GM10248 (cell line): ENCODE results near the gene KRT9.

ENCODE experiments used
- CTCF ChIA-PET: fragments of 300-600 bp; sonication (Branson Sonifier 250); formaldehyde crosslinking; extraction: SDS; loops from one replicate; lab custom pipeline; 2021; ENCODE audit warnings: antibody characterized with exemption; lab: Yijun Ruan, JAX
- POLR2A ChIA-PET: fragments of 350-650 bp; sonication (Branson Sonifier 250); formaldehyde crosslinking; extraction: SDS; loops from one replicate; lab custom pipeline; 2020; ENCODE audit warnings: antibody characterized with exemption; lab: Yijun Ruan, JAX
- DNase-seq: peaks from one replicate; pipeline ENCODE4 v3.0.0; 2012; ENCODE audit errors: extremely low spot score
- TF ChIP-seq, protein P1 (sequence below): IDR thresholded peaks from 2 replicates; pipeline ENCODE4 v1.5.1; 2012; ENCODE audit warnings: mild to moderate bottlenecking, low read depth; ENCODE audit errors: extremely low read depth, missing control alignments, control extremely low read depth

Gene KRT9

DNA sequence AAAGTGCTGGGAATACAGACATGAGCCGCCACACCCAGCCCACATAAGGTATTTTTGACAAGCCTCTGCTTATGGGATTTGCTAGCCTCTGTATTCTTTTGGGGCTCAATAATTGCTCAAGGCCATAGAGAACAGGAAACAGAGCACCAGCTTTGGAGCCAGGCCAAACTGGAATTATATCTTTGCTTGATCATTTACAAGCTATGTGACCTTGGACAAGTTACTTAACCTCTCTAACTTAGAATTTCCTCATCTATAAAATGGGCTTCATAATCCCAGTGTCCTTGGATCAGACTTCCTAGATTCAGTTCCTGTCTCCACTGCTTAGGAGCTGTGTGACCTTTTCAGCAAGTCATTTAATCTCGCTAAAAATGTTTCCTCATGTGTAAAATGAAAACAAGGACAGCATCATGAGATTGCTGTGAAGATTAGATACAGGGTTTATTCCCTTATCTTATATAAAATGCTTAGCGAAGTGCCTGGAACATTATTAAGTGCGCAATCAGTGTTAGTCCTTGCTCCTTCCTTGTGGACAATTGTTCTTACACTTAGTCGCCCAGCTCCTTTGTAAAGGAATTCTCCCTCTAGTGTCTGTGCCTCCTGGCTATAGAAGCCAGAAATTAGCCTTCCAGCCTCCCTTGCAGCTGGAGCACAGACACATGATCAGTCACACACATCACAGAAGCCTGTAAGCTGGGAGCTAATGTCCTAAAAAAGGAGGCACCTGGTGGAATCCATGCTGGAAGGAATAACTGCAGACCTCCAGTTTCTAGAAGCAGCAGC is 16.6 kb downstream of the KRT9 start:
- TF ChIP-seq, protein P1, sequence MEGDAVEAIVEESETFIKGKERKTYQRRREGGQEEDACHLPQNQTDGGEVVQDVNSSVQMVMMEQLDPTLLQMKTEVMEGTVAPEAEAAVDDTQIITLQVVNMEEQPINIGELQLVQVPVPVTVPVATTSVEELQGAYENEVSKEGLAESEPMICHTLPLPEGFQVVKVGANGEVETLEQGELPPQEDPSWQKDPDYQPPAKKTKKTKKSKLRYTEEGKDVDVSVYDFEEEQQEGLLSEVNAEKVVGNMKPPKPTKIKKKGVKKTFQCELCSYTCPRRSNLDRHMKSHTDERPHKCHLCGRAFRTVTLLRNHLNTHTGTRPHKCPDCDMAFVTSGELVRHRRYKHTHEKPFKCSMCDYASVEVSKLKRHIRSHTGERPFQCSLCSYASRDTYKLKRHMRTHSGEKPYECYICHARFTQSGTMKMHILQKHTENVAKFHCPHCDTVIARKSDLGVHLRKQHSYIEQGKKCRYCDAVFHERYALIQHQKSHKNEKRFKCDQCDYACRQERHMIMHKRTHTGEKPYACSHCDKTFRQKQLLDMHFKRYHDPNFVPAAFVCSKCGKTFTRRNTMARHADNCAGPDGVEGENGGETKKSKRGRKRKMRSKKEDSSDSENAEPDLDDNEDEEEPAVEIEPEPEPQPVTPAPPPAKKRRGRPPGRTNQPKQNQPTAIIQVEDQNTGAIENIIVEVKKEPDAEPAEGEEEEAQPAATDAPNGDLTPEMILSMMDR: no peak
- CTCF ChIA-PET: interaction anchor here (1.4 to 8.2 kb wide), 2 partner anchors 88 to 94 kb away, joined by 3 to 107 read pairs; no protein-coding TSS in a partner anchor
- POLR2A ChIA-PET: no interaction called here
- no peak for DNase-seq

DNA sequence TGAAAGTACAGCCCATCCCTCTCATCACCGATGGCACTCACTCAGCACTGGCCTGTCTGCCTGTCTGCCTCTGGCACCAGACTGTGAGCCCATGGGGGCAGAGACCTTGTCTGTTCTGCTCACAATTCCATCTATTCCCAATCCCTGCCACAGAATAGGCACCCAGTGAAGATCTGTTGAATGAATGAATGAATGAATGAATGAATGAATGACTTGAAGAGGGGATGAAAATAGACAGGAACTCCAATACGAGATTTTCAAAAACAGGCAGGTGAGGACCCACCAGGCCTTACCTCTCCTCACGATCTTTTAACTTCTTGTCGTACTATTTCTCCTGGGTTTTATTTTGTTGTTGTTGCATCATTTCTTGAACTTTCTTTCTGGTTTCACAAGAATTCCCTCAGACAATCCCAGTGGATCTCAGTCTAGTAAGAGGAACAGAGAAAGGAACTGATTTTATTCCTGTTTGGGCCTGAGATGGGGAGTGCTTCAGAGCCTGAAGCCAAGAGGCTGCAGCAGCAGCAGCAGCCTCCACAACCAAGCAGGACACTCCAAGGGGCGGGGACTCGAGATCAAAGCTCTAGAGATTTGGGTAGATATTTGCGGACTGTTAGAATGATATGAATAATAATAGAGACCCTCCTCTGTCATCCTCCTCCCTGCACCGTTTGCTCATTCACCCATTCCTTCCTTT is 17.7 kb downstream of the KRT9 start:
- ChIA-PET CTCF (interaction anchor here (1.1 to 8.2 kb wide), 3 partner anchors 95 to 136 kb away, joined by 3 to 107 read pairs (median 107); no protein-coding TSS in a partner anchor), POLR2A (no interaction called here)
- TF ChIP-seq, protein P1: no peak

DNA sequence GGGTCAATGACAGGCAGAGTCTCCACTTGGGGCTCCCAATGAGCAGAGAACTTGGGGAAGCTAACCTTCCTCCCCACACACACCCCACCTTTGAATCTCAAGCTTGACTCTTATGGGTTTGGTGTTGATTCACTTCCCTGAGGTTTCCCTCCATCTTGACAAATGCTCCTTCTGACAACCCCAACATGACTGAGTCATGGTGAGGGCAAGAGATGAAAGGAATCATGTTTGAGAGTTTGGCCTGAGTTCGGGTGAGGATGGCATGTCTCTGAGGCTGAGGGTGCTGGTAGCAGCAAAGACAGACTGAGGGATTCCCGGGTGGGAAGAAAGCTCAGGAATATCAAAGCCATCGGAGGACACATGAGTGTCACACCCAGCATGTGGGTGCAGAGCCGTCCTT is 18.7 kb downstream of the KRT9 start:
- TF ChIP-seq, protein P1: no peak
- POLR2A ChIA-PET: no interaction called here
- no peak for DNase-seq
- CTCF ChIA-PET: interaction anchor here (1.1 to 8.2 kb wide), 3 partner anchors 96 to 136 kb away, joined by 3 to 107 read pairs (median 107); no protein-coding TSS in a partner anchor

More for the DNA sequence above, 17.7 kb downstream of the KRT9 start:
- no peak for DNase-seq

DNA sequence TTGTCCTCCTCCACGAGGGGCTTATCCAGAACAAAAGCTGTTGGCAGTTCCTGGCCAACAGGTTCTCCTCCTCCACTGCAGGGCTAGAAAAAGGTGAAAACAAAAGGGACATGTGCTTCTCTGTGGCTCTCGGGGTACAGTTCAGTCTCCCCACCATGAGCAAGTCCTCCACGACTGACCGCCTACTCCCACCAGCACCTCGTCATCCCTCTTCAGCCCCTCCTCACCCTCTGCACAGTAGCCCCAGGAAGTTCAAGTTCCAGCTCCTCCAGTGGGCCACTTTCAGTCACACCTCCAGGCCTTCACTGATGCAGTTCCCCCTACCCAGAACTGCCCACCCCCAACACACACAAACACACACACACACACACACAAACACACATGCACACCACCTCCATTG is 19.4 kb downstream of the KRT9 start:
- no peak for DNase-seq
- TF ChIP-seq, protein P1: no peak
- ChIA-PET CTCF (interaction anchor here (0.8 to 8.2 kb wide), 5 partner anchors 17 to 705 kb away, joined by 3 to 107 read pairs (median 3); no protein-coding TSS in a partner anchor), POLR2A (no interaction called here)

DNA sequence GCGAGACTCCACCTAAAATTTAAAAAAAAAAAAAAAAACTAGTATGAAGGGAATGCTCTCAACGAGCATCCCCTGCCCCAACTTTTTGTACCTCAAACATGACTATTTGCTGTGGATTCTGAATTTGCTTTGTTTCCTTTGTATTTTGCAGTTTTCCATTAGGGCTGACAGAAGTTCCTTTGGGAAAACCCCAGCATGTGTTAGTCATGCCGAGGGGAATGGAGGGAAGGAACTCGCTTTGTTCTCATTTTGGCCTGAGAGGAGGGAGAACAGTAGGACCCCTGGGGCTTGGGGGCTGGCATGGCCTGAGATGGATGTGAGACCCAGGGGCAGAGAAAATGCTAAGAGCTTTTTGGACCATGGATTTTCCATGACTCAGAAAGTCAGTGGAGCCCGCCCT is 20.5 kb downstream of the KRT9 start:
- POLR2A ChIA-PET: interaction anchor here (1.2 kb wide), 1 partner anchor 340 kb away, joined by 3 read pairs; no protein-coding TSS in a partner anchor
- CTCF ChIA-PET: interaction anchor here (1.1 to 8.2 kb wide), 8 partner anchors 11 to 704 kb away, joined by 3 to 107 read pairs (median 26); no protein-coding TSS in a partner anchor
- no peak for DNase-seq
- TF ChIP-seq, protein P1: no peak

DNA sequence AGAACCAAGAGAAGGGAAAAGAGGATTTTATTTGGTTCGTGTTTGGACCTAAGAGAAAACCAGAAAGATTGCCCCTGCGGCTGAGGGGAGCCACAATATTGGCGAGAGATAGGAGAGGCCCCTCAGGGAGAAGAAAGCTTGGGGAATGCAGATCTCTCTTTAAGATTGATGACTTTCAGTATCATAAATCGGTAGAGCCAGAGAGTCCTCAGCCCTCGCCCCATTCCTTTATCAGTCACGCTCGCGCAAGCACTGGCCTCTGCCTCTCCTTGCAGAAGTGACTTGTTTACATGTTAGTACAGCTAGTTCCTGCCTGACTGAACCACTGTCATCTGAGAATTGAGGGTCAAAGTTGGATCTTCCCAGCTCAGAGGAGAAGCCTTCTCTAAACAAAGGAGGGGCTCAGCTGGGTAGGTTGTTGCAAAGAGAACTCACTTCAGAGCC is 22.2 kb downstream of the KRT9 start:
- CTCF ChIA-PET: interaction anchor here (0.8 to 8.2 kb wide), 58 partner anchors 9 to 934 kb away, joined by 3 to 107 read pairs (median 6); partner anchors contain the start of genes KRT14, KRT15, KRT19 and KRT9
- POLR2A ChIA-PET: no interaction called here
- DNase-seq: no peak
- TF ChIP-seq, protein P1: no peak
